Vagina (tissue), 2 donors: ENCODE data around the gene TNN.

Experiments used
- POLR2A ChIP-seq, 2 donors: fragments of 450-650 bp; IDR thresholded peaks; one replicate each; pipeline ENCODE4 v1.6.1; 2017; ENCODE audit warnings: antibody characterized with exemption in 2 of 2, mild to moderate bottlenecking in 2 of 2, moderate library complexity in 2 of 2
- POLR2AphosphoS5 ChIP-seq, 2 donors: sonication (generic); formaldehyde crosslinking; IDR thresholded peaks; one replicate each; pipeline ENCODE4 v1.9.0; 2017; ENCODE audit warnings: antibody characterized with exemption in 2 of 2, mild to moderate bottlenecking in 2 of 2, low read depth in 1 of 2; ENCODE audit not compliant: insufficient read depth in 1 of 2
- TF ChIP-seq, protein P1 (sequence below), 3 experiments: fragments of 450-650 bp in 2 of 3; fragments of 200-600 bp in 1 of 3; sonication (generic) in 1 of 3; IDR thresholded peaks; one replicate each; pipeline ENCODE4 v1.5.1; 2017 to 2019; ENCODE audit warnings: antibody characterized with exemption in 3 of 3, mild to moderate bottlenecking in 2 of 3, moderate library complexity in 2 of 3

DNA sequence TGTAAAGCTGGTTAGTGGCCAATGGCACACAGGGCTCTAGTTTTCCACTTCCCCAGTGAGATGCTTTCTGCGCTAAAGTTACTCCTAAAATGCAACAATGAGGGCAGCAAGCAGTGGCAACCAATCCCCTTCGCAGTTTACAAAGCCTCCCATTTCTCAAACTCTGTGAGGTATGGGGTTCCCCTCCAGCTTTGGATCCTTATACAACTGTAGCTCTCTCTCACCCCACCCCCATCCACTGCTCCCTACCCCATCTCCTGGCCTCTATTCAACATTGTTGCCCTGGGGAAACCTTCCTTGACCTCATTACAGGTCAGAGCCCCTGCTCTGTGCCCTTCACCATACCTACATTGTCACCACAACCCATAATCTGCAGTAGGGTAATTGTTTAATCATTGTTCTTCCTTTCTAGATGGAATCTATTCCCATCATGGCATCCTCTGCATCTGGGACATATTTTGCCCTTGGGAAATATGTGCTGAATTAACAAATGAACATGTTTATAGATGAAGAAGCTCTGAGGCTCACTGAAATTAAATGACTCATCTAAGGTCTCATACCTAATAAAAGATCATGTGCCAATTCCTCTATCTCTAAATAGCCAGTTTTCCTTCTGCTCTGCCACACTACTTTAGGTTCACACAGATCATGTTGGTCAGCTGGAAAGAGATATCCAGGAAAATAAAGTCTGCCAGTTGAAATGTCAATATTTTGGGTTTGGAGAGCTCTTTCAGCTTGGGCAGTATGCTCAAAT, 112.4 kb downstream of the TNN start:
- TF ChIP-seq POLR2A (IDR thresholded peaks at IDR 0.05) = no peak
- TF ChIP-seq, protein P1, sequence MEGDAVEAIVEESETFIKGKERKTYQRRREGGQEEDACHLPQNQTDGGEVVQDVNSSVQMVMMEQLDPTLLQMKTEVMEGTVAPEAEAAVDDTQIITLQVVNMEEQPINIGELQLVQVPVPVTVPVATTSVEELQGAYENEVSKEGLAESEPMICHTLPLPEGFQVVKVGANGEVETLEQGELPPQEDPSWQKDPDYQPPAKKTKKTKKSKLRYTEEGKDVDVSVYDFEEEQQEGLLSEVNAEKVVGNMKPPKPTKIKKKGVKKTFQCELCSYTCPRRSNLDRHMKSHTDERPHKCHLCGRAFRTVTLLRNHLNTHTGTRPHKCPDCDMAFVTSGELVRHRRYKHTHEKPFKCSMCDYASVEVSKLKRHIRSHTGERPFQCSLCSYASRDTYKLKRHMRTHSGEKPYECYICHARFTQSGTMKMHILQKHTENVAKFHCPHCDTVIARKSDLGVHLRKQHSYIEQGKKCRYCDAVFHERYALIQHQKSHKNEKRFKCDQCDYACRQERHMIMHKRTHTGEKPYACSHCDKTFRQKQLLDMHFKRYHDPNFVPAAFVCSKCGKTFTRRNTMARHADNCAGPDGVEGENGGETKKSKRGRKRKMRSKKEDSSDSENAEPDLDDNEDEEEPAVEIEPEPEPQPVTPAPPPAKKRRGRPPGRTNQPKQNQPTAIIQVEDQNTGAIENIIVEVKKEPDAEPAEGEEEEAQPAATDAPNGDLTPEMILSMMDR (IDR thresholded peaks at IDR 0.05) = no peak
- no peak for TF ChIP-seq POLR2AphosphoS5 (IDR thresholded peaks at IDR 0.05; ENCODE audit: insufficient read depth in 1 of 2, low read depth in 1 of 2)
